ENCODE data around the gene GALNT2.

GRCh38 chr1:230301822-230302221 is 234.8 kb downstream of the GALNT2 start:
- TF ChIP-seq CTCF (IDR thresholded peaks at IDR 0.05; ENCODE audit: insufficient read depth, low read length, poor library complexity, severe bottlenecking) (no peak), EZH2phosphoT487 (conservative IDR thresholded peaks at IDR 0.05; ENCODE audit: low read length) (no peak)
